ENCODE measurements around the gene PNMA6E.

Gene PNMA6E

DNA sequence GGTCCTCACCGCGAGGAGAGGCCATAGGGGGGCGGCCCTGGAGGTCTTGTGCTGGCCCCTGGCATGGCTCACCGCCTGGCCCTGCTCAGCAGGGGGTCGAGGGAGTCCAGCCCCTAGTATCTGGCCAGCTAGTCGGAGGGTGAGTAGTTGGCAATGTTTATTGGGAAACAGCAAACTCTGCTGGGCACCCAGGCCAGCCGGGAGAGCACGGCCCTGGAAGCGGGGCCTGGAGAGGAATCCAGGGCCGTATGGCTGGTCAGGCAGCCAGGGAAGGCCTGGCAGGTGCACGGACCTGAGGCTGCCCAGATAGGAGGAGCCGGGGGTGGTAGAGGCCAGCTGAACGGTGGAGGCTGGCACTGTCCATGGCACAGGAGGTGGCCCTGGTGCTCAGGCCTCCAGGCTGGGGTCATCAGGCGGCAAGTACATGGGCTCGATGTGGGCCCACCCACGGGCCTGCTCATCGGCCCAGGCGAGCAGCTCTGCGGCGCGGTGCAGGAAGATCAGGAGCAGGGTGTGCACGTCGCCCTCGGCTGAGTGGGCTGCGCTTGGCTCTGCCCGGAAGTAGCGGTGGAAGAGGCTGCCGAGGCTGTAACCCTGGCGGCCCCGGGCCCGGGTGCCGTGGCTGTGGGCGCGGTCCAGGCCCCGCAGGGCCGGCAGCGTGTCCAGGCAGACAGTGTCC is 43.3 kb upstream of the PNMA6E start:
- no peaks in the 10 kb centered on the region for H3K27me3 Mint-ChIP-seq (ENCODE audit: low read depth)
- H3K4me3 Mint-ChIP-seq: no peak overlapping the region
- H3K4me1 Mint-ChIP-seq: peaks cover under 1% of the 10 kb centered on the region
- TF ChIP-seq, protein P1, sequence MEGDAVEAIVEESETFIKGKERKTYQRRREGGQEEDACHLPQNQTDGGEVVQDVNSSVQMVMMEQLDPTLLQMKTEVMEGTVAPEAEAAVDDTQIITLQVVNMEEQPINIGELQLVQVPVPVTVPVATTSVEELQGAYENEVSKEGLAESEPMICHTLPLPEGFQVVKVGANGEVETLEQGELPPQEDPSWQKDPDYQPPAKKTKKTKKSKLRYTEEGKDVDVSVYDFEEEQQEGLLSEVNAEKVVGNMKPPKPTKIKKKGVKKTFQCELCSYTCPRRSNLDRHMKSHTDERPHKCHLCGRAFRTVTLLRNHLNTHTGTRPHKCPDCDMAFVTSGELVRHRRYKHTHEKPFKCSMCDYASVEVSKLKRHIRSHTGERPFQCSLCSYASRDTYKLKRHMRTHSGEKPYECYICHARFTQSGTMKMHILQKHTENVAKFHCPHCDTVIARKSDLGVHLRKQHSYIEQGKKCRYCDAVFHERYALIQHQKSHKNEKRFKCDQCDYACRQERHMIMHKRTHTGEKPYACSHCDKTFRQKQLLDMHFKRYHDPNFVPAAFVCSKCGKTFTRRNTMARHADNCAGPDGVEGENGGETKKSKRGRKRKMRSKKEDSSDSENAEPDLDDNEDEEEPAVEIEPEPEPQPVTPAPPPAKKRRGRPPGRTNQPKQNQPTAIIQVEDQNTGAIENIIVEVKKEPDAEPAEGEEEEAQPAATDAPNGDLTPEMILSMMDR (IDR thresholded peaks at IDR 0.05; ENCODE audit: unreplicated experiment in 3 of 3): no peak
- peaks cover 10% of the 10 kb centered on the region for H3K9me3 Mint-ChIP-seq
- H3K36me3 Mint-ChIP-seq (ENCODE audit: low read depth): no peaks in the 10 kb centered on the region
- H3K27ac Mint-ChIP-seq: no peak overlapping the region

DNA sequence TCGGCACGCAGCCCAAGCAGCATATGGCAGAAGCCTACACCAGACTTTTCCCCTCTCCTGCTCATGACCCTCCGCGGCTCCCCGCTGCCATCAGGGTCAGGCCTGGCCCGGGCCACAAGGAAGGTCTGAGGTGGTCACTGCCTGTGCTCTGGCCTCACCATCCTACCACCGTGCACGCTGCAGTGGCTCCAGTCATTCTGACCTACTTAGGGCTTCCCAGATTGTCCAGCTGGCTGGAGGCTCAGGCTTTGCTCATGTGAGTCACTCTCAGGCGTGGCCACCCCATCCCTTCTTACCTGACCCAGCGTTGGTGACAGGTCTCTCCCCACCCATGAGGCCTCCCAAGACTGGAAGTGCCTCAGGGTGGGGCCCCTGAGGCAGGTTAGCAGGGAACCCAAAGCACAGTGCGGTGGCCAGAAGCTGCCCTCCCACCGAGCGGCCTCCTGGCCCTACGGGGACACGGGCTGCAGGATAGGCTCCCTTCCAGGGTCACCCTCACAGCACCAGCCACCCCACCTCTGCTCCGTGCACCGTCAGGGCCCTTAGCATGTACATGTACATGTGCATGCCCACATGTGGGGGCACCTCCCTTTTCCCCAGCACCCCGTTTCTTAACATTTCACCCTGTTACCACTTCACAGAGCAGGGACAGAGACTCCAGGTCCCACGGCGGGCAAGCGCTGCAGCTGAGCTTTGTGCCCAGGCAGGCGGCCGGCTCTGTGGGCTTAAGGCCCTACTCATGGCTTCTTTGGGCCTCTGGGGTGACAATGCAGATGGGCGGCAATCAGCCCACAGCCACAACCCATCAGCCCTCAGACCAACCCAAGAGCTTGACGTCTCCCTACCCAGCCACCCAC is 42.6 kb upstream of the PNMA6E start:
- Mint-ChIP-seq H3K27ac (no peak overlapping the region), H3K4me3 (no peak overlapping the region), H3K4me1 (no peaks in the 10 kb centered on the region), H3K27me3 (ENCODE audit: low read depth) (peaks cover 4% of the 10 kb centered on the region), H3K36me3 (ENCODE audit: low read depth) (no peaks in the 10 kb centered on the region), H3K9me3 (peaks cover 12% of the 10 kb centered on the region)
- TF ChIP-seq, protein P1 (IDR thresholded peaks at IDR 0.05; ENCODE audit: unreplicated experiment in 3 of 3): no peak

DNA sequence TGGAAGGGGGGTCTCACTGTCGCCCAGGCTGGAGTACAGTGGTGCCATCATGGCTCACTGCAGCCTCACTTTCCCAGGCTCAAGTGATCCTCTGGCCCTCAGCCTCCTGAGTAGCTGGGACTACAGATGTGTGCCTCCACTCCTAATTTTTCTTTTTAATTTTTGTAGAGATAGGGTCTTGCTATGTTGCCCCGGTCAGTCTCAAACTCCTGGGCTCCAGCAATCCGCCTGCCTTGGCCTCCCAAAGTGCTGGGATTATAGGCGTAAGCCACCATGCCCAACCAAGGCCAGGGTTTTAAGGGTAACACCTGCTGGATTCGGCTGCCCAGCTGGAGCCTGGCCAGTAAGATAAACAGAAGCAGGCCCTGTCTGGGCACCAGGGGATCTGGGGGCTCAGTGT is 41.3 kb upstream of the PNMA6E start:
- no peaks in the 10 kb centered on the region for H3K36me3 Mint-ChIP-seq (ENCODE audit: low read depth)
- no peaks in the 10 kb centered on the region for H3K4me1 Mint-ChIP-seq
- no peak overlapping the region for H3K4me3 Mint-ChIP-seq
- H3K27ac Mint-ChIP-seq: no peak overlapping the region
- H3K27me3 Mint-ChIP-seq (ENCODE audit: low read depth): peaks cover 8% of the 10 kb centered on the region
- peaks cover 12% of the 10 kb centered on the region for H3K9me3 Mint-ChIP-seq
- TF ChIP-seq, protein P1 (IDR thresholded peaks at IDR 0.05; ENCODE audit: unreplicated experiment in 3 of 3): no peak

DNA sequence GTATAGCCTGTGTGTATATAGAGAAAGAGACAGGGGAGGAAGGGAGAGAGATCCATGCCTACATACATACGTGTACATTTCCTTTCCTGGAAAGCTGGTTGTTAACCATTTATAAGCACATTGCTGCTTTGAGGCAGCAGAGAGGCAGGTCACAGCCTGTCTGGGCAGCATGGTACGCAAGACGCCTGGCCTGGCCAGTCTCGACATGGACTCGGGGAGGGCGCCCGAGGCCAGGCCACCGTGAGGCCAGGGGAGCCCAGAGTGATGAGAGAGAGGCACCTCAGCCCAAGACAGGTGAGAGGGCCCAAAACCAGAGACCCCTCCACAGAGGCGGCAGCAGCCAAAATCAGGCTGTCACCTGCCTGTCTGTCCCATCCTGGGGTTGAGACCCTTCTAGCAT is 40.8 kb upstream of the PNMA6E start:
- Mint-ChIP-seq H3K9me3 (peaks cover 13% of the 10 kb centered on the region), H3K27ac (no peak overlapping the region), H3K4me3 (no peak overlapping the region), H3K4me1 (no peaks in the 10 kb centered on the region), H3K27me3 (ENCODE audit: low read depth) (peaks cover 8% of the 10 kb centered on the region), H3K36me3 (ENCODE audit: low read depth) (no peaks in the 10 kb centered on the region)
- TF ChIP-seq, protein P1 (IDR thresholded peaks at IDR 0.05; ENCODE audit: unreplicated experiment in 3 of 3): no peak

DNA sequence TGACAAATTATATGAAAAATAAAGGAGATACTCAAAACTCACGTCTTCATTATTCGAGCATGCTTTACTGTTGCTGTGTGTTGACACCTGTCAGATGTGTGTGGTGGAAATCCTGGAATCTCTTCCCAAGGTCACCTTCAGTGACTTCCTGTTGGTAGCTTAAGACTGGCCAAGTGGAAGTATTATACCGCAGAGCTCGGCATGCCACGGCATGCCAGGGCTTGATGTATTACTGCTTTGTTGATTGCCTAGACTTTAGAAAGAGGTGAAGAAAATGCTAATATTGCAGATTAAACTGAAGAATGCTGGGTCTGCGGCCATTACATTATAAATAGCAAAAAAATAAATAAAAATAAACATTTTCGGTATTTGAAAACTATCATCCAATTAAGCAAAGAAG is 40.1 kb upstream of the PNMA6E start:
- TF ChIP-seq, protein P1 (IDR thresholded peaks at IDR 0.05; ENCODE audit: unreplicated experiment in 3 of 3): no peak
- Mint-ChIP-seq H3K4me3 (no peak overlapping the region), H3K27me3 (ENCODE audit: low read depth) (peaks cover 8% of the 10 kb centered on the region)

More for the DNA sequence above, 40.1 kb upstream of the PNMA6E start:
- Mint-ChIP-seq H3K36me3 (ENCODE audit: low read depth) (no peaks in the 10 kb centered on the region), H3K4me1 (no peaks in the 10 kb centered on the region), H3K27ac (no peak overlapping the region), H3K9me3 (peaks cover 13% of the 10 kb centered on the region)
